Stimulated activated CD8-positive, alpha-beta memory T cell treated with anti-CD3 and anti-CD28 coated beads, Interleukin-2, amount 100 ng/mL, for 1 hour (primary cell): ENCODE results near the gene EXOSC10.
"Not testable (repeated sequence)": the region's sequence is repeated elsewhere in the genome, so short reads cannot be mapped to it uniquely, and the experiment has no call there.

Experiments
- DNase-seq, 2 donors: peaks; one replicate each; pipeline ENCODE4 v3.0.0-alpha.2; 2020; ENCODE audit warnings: low read depth in 2 of 2

EXOSC10 gene

GRCh38 chr1:11044086-11044848 is 55.4 kb downstream of the EXOSC10 start:
- no peak for DNase-seq

- DNase-seq = no peak
Measured at GRCh38 chr1:11042995-11043874, 56.4 kb downstream of the EXOSC10 start.

- no peak for DNase-seq
Measured at GRCh38 chr1:11042065-11042464, 57.6 kb downstream of the EXOSC10 start.

GRCh38 chr1:11041048-11041447 is 58.6 kb downstream of the EXOSC10 start:
- no peak for DNase-seq

GRCh38 chr1:11040105-11040429 is 59.6 kb downstream of the EXOSC10 start:
- not testable (repeated sequence) for DNase-seq

- DNase-seq = no peak
Measured at GRCh38 chr1:11039351-11040104, 60.1 kb downstream of the EXOSC10 start.

- DNase-seq = peak; percentile 81 to 84
Measured at GRCh38 chr1:11037740-11038182, 61.9 kb downstream of the EXOSC10 start.

- DNase-seq = not testable (repeated sequence)
Measured at GRCh38 chr1:11037019-11037739, 62.5 kb downstream of the EXOSC10 start.

GRCh38 chr1:11031624-11032262 is 67.9 kb downstream of the EXOSC10 start:
- DNase-seq = no peak

GRCh38 chr1:11030865-11031264 is 68.8 kb downstream of the EXOSC10 start:
- no peak for DNase-seq

- DNase-seq = no peak
Measured at GRCh38 chr1:11028018-11028417, 71.7 kb downstream of the EXOSC10 start.

- no peak for DNase-seq
Measured at GRCh38 chr1:11027316-11027715, 72.4 kb downstream of the EXOSC10 start.

GRCh38 chr1:11026903-11027302 is 72.8 kb downstream of the EXOSC10 start:
- DNase-seq = no peak

- DNase-seq = no peak
Measured at GRCh38 chr1:11026052-11026451, 73.6 kb downstream of the EXOSC10 start.

GRCh38 chr1:11025618-11026017 is 74.1 kb downstream of the EXOSC10 start:
- no peak for DNase-seq

- no peak for DNase-seq
Measured at GRCh38 chr1:11024874-11025203, 74.8 kb downstream of the EXOSC10 start.

GRCh38 chr1:11024154-11024873 is 75.4 kb downstream of the EXOSC10 start:
- no peak for DNase-seq

GRCh38 chr1:11023201-11023600 is 76.5 kb downstream of the EXOSC10 start:
- no peak for DNase-seq

GRCh38 chr1:11019971-11020370 is 79.7 kb downstream of the EXOSC10 start:
- no peak for DNase-seq

- not testable (repeated sequence) for DNase-seq
Measured at GRCh38 chr1:11019358-11019757, 80.3 kb downstream of the EXOSC10 start.
